Measurements from ENCODE around the gene IPO13.

GRCh38 chr1:43979528-43980254, 32.9 kb downstream of the IPO13 start:
- no peak for TF ChIP-seq POLR2A (IDR thresholded peaks at IDR 0.05; ENCODE audit: low read depth, low read length)
- no peak for TF ChIP-seq PAX5 (IDR thresholded peaks at IDR 0.05; ENCODE audit: insufficient read depth, low read length, severe bottlenecking)
- TF ChIP-seq POLR2AphosphoS5 (IDR thresholded peaks at IDR 0.05; ENCODE audit: low read depth, low read length): no peak
- no peak for TF ChIP-seq TAF1 (IDR thresholded peaks at IDR 0.05; ENCODE audit: low read depth, low read length)
- no peak for TF ChIP-seq POU2F2 (IDR thresholded peaks at IDR 0.05; ENCODE audit: low read depth, low read length)

Measured in GM12891 (cell line).